Measurements from ENCODE around the gene CD4. TPM values are rescaled to one million over a fixed set of nuclear protein-coding genes. Genes with fewer than 3 reads are reported as not detected.

CD4 gene
- total RNA-seq, 1 donor from 2014 or later = 2.6 TPM

GRCh38 chr12:6766651-6767349 lies 22.5 kb upstream of the CD4 start:
- no peaks in the 10 kb centered on the region for H3K9me3 ChIP-seq
- peak overlapping the region; percentile 96 to 97 for H3K4me3 ChIP-seq
- intact Hi-C loops (cut with DNase I) = loop anchor here (1.0 to 5.0 kb wide), 3 partner anchors 12 to 214 kb away; partner anchors contain the start of gene ING4
- H3K27me3 ChIP-seq = no peaks in the 10 kb centered on the region
- H3K27ac ChIP-seq = peak overlapping the region; percentile 84 to 97
- H3K4me1 ChIP-seq = peaks cover 10 to 33% of the 10 kb centered on the region in 2 donors
- peak in 1 of 2 donors; percentile 88 for DNase-seq (ENCODE audit: low spot score in 2 of 2)
- TF ChIP-seq, protein P1, sequence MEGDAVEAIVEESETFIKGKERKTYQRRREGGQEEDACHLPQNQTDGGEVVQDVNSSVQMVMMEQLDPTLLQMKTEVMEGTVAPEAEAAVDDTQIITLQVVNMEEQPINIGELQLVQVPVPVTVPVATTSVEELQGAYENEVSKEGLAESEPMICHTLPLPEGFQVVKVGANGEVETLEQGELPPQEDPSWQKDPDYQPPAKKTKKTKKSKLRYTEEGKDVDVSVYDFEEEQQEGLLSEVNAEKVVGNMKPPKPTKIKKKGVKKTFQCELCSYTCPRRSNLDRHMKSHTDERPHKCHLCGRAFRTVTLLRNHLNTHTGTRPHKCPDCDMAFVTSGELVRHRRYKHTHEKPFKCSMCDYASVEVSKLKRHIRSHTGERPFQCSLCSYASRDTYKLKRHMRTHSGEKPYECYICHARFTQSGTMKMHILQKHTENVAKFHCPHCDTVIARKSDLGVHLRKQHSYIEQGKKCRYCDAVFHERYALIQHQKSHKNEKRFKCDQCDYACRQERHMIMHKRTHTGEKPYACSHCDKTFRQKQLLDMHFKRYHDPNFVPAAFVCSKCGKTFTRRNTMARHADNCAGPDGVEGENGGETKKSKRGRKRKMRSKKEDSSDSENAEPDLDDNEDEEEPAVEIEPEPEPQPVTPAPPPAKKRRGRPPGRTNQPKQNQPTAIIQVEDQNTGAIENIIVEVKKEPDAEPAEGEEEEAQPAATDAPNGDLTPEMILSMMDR (IDR thresholded peaks at IDR 0.05) = peak; percentile 22 to 93 (median 60)
- peaks cover 13 to 18% of the 10 kb centered on the region in 2 donors for H3K36me3 ChIP-seq

DNA sequence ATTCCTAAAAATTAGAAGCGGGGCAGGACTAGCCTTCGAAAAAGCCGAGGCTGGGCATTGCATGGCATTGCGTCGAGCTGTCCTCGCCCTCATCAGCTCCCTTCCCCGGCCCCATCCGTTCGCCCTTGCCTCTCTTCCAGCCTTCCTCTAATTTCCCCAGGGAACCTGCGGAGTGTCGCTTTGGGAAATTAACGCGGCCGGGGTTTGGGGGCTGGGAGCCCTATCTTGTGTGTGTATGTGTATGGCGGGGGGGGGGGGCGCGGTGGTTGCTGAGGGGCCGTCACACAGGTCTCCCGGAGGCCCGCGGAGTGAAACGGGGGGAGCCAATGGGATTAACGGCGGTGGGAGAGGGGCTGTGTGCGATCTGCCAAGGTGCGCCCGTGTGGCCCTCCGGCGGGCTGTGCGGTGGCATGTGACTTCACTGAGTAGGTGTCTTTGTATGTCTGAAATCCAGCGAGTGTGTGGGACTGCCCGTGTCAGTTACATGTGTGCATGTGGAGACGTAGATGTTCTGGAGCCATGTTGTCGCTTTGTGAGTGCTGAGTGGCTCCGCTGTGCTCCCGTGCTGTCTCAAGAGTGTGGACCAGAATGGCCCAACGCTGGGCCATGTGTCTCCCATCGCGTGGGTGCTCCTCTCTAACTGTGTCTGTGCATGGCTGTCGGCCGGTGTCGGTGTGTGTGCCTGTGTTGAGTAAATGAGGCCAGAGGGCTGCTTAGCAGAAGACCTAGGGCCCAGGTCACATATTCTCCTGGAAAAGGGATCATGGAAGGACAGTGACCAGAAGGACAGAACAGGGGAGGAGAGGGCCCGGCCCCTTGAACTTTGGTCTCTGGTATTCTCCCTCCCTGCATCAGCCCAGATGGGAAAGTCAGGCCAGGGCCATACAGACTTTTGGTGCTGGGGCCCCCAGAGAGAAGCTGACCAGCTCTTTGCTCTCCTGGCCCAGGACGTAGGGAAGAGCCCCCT lies 21.7 kb upstream of the CD4 start:
- peaks cover 13 to 18% of the 10 kb centered on the region in 2 donors for H3K36me3 ChIP-seq
- no peak for DNase-seq (ENCODE audit: low spot score in 2 of 2)
- peaks cover 10 to 33% of the 10 kb centered on the region in 2 donors for H3K4me1 ChIP-seq
- H3K27ac ChIP-seq = peak overlapping the region; percentile 84 to 97
- TF ChIP-seq, protein P1 (IDR thresholded peaks at IDR 0.05) = no peak
- H3K9me3 ChIP-seq = no peaks in the 10 kb centered on the region
- peak overlapping the region; percentile 96 to 97 for H3K4me3 ChIP-seq
- intact Hi-C loops (cut with DNase I) = loop anchor here (1.0 to 5.0 kb wide), 3 partner anchors 11 to 215 kb away; partner anchors contain the start of gene ING4
- no peaks in the 10 kb centered on the region for H3K27me3 ChIP-seq

DNA sequence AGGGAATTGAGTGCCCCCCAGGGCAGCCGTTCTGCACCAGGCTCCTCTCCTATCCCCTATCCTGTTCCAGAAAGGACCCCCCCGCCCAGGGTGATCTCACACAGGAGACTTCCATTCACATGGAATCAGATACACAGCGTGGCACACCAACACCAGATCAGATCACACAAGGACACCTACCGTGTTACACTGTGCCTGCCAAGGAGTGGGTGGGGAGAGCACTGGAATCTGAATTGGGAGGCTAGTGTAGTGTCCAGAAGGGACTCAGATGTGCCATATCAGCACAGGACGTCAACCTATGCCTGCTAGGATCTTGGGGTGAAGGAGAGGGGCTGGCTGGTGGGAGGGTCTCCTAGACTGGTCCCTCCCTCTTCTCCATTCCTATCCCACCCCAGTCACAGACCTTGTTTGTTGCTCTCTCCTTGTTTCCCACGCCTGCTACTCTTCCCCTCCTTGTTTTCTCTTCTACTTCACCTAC lies 20.9 kb upstream of the CD4 start:
- H3K9me3 ChIP-seq = no peaks in the 10 kb centered on the region
- H3K4me1 ChIP-seq = peaks cover 8 to 29% of the 10 kb centered on the region in 2 donors
- no peak for DNase-seq (ENCODE audit: low spot score in 2 of 2)
- no peaks in the 10 kb centered on the region for H3K27me3 ChIP-seq
- H3K4me3 ChIP-seq = peak overlapping the region; percentile 96 to 97
- TF ChIP-seq, protein P1 (IDR thresholded peaks at IDR 0.05) = no peak
- intact Hi-C loops (cut with DNase I) = loop anchor here (5.0 kb wide), 2 partner anchors 106 to 216 kb away; partner anchors contain the start of gene ING4
- H3K36me3 ChIP-seq = peaks cover 13 to 18% of the 10 kb centered on the region in 2 donors
- peak overlapping the region; percentile 32 to 97 for H3K27ac ChIP-seq

DNA sequence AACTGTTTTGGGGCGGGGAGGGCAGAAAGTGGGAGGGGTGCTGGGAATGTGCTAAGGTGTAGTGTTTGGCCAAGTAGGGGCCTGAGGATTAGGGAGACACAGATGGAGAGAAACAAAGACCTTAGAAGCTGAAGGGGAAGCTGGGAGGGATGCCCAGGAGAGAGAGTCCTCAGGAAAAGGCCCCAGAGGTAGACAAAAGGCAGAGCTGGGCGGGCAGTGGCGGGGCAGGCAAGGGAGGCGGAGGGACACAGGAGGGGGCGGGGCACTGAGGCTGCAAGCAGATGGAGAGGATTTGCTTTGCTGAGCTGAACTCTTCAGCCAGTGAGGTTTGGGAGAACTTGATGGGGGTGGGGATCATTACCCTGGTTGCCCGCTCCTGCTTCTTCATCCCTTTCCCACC lies 20.3 kb upstream of the CD4 start:
- Histone ChIP-seq H3K4me1 (peaks cover 4 to 27% of the 10 kb centered on the region in 2 donors), H3K9me3 (no peaks in the 10 kb centered on the region), H3K27ac (peak overlapping the region; percentile 32 to 97), H3K36me3 (peaks cover 13 to 18% of the 10 kb centered on the region in 2 donors), H3K4me3 (peak overlapping the region; percentile 96 to 97), H3K27me3 (no peaks in the 10 kb centered on the region)
- intact Hi-C loops (cut with DNase I) = loop anchor here (5.0 kb wide), 2 partner anchors 107 to 217 kb away; partner anchors contain the start of gene ING4
- DNase-seq (ENCODE audit: low spot score in 2 of 2) = no peak
- TF ChIP-seq, protein P1 (IDR thresholded peaks at IDR 0.05) = no peak

DNA sequence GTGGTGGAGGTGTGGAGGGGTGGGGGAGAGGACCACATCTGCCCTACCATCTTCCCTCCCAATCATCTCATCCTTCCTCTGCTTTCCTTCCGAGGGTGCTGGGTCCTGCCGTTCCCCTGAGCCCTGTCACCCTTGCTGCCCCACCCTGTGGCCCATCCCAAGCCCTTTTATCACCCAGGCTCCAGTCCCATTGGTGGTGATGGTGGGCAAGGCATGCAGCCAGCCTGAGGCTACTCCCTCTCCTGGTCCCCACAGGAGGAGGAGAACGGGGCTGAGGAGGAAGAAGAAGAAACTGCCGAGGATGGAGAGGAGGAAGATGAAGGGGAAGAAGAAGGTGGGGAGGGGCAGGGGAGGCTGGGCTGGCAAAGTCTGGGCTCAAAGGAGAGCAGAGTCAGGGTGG lies 19.7 kb upstream of the CD4 start:
- no peak overlapping the region for H3K27ac ChIP-seq
- intact Hi-C loops (cut with DNase I) = loop anchor here (5.0 kb wide), 2 partner anchors 107 to 217 kb away; partner anchors contain the start of gene ING4
- no peaks in the 10 kb centered on the region for H3K9me3 ChIP-seq
- TF ChIP-seq, protein P1 (IDR thresholded peaks at IDR 0.05) = no peak
- no peak for DNase-seq (ENCODE audit: low spot score in 2 of 2)
- no peaks in the 10 kb centered on the region for H3K27me3 ChIP-seq
- H3K4me1 ChIP-seq = peaks cover 4 to 25% of the 10 kb centered on the region in 2 donors
- no peak overlapping the region for H3K4me3 ChIP-seq
- H3K36me3 ChIP-seq = peaks cover 13 to 18% of the 10 kb centered on the region in 2 donors
